DND-41 (cell line): Measurements from ENCODE around the gene NAXD.
"Not testable (repeated sequence)": the region's sequence is repeated elsewhere in the genome, so short reads cannot be mapped to it uniquely, and the experiment has no call there.

ENCODE experiments used
- ATAC-seq: fragments of 200-7000 bp; cut with Tn5 transposase; 3 replicates; pipeline ENCODE4 v1.9.1; 2021; ENCODE audit warnings: low read depth; ENCODE audit not compliant: insufficient read depth
- DNase-seq: peaks from one replicate; pipeline ENCODE4 v3.0.0-alpha.2; 2020
- H2AFZ ChIP-seq: 2 replicates; pipeline ENCODE4 v1.6.0; 2012; ENCODE audit warnings: low read depth, low read length
- H3K27ac ChIP-seq: 2 replicates; pipeline ENCODE4 v1.5.1; 2012; ENCODE audit warnings: low read length, inconsistent platforms
- H3K27me3 ChIP-seq: fragments of 200-600 bp; sonication (generic); 2 replicates; pipeline ENCODE4 v1.6.0; 2012; ENCODE audit warnings: low read length, mild to moderate bottlenecking, inconsistent platforms; ENCODE audit not compliant: insufficient read depth, poor library complexity
- H3K36me3 ChIP-seq: 2 replicates; pipeline ENCODE4 v1.5.1; 2012; ENCODE audit warnings: low read length, inconsistent platforms; ENCODE audit not compliant: insufficient read depth
- H3K4me1 ChIP-seq: 2 replicates; pipeline ENCODE4 v1.5.1; 2012; ENCODE audit warnings: mild to moderate bottlenecking, low read length; ENCODE audit not compliant: insufficient read depth
- H3K4me2 ChIP-seq: 2 replicates; pipeline ENCODE4 v1.6.0; 2012; ENCODE audit warnings: mild to moderate bottlenecking, moderate library complexity, low read length, inconsistent platforms; ENCODE audit not compliant: insufficient read depth
- H3K4me3 ChIP-seq, 2 experiments: fragments of 200-600 bp in 1 of 2; shearing (Covaris generic) in 1 of 2; 2 replicates each; pipeline ENCODE4 v1.5.1; 2012 to 2016; ENCODE audit warnings: inconsistent platforms in 2 of 2, low read length in 2 of 2, mild to moderate bottlenecking in 2 of 2, low read depth in 1 of 2, moderate library complexity in 1 of 2
- H3K79me2 ChIP-seq: 2 replicates; pipeline ENCODE4 v1.6.0; 2012; ENCODE audit warnings: low read length, inconsistent platforms; ENCODE audit not compliant: insufficient read depth
- H3K9ac ChIP-seq: 2 replicates; pipeline ENCODE4 v1.6.0; 2012; ENCODE audit warnings: low read depth, mild to moderate bottlenecking, inconsistent platforms, low read length, moderate library complexity
- H3K9me3 ChIP-seq: 2 replicates; pipeline ENCODE4 v1.5.1; 2012; ENCODE audit warnings: low read length, moderate library complexity, mild to moderate bottlenecking, inconsistent platforms; ENCODE audit not compliant: insufficient read depth, severe bottlenecking
- H4K20me1 ChIP-seq: 2 replicates; pipeline ENCODE4 v1.6.0; 2012; ENCODE audit warnings: low read length; ENCODE audit not compliant: insufficient read depth
- EZH2 ChIP-seq: IDR thresholded peaks from 3 replicates; pipeline ENCODE4 v1.6.1; 2012; ENCODE audit warnings: borderline replicate concordance, low read depth, mild to moderate bottlenecking, moderate library complexity, low read length, inconsistent platforms; ENCODE audit not compliant: severe bottlenecking
- TF ChIP-seq, protein P1 (sequence below): IDR thresholded peaks from 2 replicates; pipeline ENCODE4 v1.5.1; 2012; ENCODE audit warnings: borderline replicate concordance, low read length, moderate library complexity, mild to moderate bottlenecking; ENCODE audit not compliant: poor library complexity, severe bottlenecking; ENCODE audit errors: extremely low read depth

NAXD gene

DNA sequence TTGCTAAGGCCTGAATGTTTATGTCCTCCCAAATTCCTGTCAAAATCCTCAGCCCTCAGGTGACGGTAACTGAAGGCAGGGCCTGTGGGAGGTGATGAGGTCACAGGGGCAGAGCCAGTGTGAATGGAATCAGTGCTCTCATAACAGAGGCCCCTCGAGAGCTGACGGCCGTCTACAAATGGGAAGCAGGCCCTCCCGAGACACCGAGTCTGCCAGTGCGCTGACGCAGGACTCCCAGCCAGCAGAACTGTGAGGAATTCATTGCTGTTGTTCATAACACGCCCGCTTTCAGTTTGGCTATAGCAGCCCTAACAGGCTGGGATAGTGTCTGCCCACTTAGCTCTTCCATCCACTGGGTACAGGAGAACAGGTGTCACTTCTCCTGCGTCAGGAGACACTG lies 49.3 kb downstream of the NAXD start:
- H3K9me3 ChIP-seq, result peaks cover 13% of the 10 kb centered on the region
- DNase-seq (no peak), ATAC-seq (no peak)
- TF ChIP-seq, protein P1, sequence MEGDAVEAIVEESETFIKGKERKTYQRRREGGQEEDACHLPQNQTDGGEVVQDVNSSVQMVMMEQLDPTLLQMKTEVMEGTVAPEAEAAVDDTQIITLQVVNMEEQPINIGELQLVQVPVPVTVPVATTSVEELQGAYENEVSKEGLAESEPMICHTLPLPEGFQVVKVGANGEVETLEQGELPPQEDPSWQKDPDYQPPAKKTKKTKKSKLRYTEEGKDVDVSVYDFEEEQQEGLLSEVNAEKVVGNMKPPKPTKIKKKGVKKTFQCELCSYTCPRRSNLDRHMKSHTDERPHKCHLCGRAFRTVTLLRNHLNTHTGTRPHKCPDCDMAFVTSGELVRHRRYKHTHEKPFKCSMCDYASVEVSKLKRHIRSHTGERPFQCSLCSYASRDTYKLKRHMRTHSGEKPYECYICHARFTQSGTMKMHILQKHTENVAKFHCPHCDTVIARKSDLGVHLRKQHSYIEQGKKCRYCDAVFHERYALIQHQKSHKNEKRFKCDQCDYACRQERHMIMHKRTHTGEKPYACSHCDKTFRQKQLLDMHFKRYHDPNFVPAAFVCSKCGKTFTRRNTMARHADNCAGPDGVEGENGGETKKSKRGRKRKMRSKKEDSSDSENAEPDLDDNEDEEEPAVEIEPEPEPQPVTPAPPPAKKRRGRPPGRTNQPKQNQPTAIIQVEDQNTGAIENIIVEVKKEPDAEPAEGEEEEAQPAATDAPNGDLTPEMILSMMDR, result no peak
- no peak for TF ChIP-seq EZH2
- H4K20me1 ChIP-seq, result no peaks in the 10 kb centered on the region
- no peak overlapping the region for H3K4me3 ChIP-seq
- no peaks in the 10 kb centered on the region for H3K4me1 ChIP-seq
- H3K27me3 ChIP-seq, result no peaks in the 10 kb centered on the region
- H3K36me3 ChIP-seq, result peaks cover 85% of the 10 kb centered on the region
- H3K9ac ChIP-seq, result no peak overlapping the region
- H2AFZ ChIP-seq, result no peak overlapping the region
- H3K79me2 ChIP-seq, result no peaks in the 10 kb centered on the region
- no peak overlapping the region for H3K27ac ChIP-seq
- no peak overlapping the region for H3K4me2 ChIP-seq

DNA sequence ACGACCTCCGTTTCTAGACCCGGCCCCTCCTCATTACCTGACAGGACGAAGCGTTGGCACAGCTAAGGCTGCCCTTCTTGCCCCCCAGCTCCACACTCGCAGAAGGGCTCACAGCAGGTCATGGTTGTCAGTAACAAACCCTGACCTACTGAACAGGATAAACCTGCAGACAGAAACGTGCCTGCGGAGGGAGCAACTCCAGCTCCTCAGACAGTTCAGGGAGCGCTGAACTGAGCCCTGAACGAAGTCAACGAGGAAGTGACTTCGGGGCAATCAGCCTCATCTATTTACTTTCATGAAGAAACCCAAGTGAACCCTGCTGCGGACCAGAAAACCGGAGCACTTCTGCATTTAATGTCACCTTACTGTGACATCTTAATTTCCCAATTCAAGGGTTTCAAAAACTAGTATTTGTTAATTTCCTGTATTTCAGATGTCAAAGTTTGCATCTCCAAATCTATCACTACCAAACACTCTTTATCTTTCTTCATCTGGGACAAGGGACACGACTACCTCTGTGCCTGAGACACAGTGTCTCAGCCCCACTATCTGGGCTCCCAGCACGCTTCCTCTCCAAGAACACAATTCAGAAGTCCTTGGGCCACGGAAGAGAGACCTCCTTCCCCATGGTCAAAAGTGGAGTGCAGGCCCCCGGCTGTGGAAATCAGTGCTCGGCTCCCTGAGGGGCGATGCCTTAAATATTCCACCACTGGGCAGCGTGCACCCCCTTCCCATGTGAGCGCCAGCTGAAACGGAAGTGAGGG lies 50.3 kb downstream of the NAXD start:
- no peaks in the 10 kb centered on the region for H3K27me3 ChIP-seq
- H3K9ac ChIP-seq, result no peak overlapping the region
- H3K4me2 ChIP-seq, result no peak overlapping the region
- no peak overlapping the region for H3K27ac ChIP-seq
- H2AFZ ChIP-seq, result no peak overlapping the region
- ATAC-seq (no peak), DNase-seq (no peak)
- peaks cover 92% of the 10 kb centered on the region for H3K36me3 ChIP-seq
- no peaks in the 10 kb centered on the region for H3K79me2 ChIP-seq
- no peak for TF ChIP-seq EZH2
- TF ChIP-seq, protein P1, result no peak
- H3K9me3 ChIP-seq, result peaks cover 13% of the 10 kb centered on the region
- no peak overlapping the region for H3K4me3 ChIP-seq
- no peaks in the 10 kb centered on the region for H4K20me1 ChIP-seq
- no peaks in the 10 kb centered on the region for H3K4me1 ChIP-seq

- TF ChIP-seq EZH2, result no peak
- TF ChIP-seq, protein P1, result no peak
- H3K36me3 ChIP-seq, result peaks cover 89% of the 10 kb centered on the region
- H2AFZ ChIP-seq, result no peak overlapping the region
- no peak overlapping the region for H3K4me2 ChIP-seq
- no peaks in the 10 kb centered on the region for H3K79me2 ChIP-seq
- ATAC-seq (no peak), DNase-seq (no peak)
- no peak overlapping the region for H3K4me3 ChIP-seq
- no peak overlapping the region for H3K27ac ChIP-seq
- H4K20me1 ChIP-seq, result no peaks in the 10 kb centered on the region
- H3K9me3 ChIP-seq, result peaks cover 9% of the 10 kb centered on the region
- no peaks in the 10 kb centered on the region for H3K27me3 ChIP-seq
- H3K9ac ChIP-seq, result no peak overlapping the region
- H3K4me1 ChIP-seq, result no peaks in the 10 kb centered on the region
Observed at GRCh38 chr13:110666255-110666533, 50.8 kb downstream of the NAXD start.

- H3K4me2 ChIP-seq, result no peak overlapping the region
- ATAC-seq, result no peak
- no peaks in the 10 kb centered on the region for H3K4me1 ChIP-seq
- H3K79me2 ChIP-seq, result no peaks in the 10 kb centered on the region
- H3K36me3 ChIP-seq, result peaks cover 60% of the 10 kb centered on the region
- no peak overlapping the region for H3K9ac ChIP-seq
- no peak overlapping the region for H3K4me3 ChIP-seq
- no peaks in the 10 kb centered on the region for H4K20me1 ChIP-seq
- H3K9me3 ChIP-seq, result no peaks in the 10 kb centered on the region
- no peaks in the 10 kb centered on the region for H3K27me3 ChIP-seq
- no peak overlapping the region for H2AFZ ChIP-seq
- no peak for TF ChIP-seq EZH2
- TF ChIP-seq, protein P1, result no peak
- H3K27ac ChIP-seq, result no peak overlapping the region
- no peak for DNase-seq
Observed at GRCh38 chr13:110669036-110669435, 53.7 kb downstream of the NAXD start.

- not testable (repeated sequence) for H3K4me2 ChIP-seq, DNase-seq, H3K27me3 ChIP-seq, H2AFZ ChIP-seq, H3K79me2 ChIP-seq, H3K27ac ChIP-seq, H4K20me1 ChIP-seq, H3K4me1 ChIP-seq, H3K4me3 ChIP-seq, H3K9ac ChIP-seq, H3K9me3 ChIP-seq, ATAC-seq
- peaks cover 52% of the 10 kb centered on the region for H3K36me3 ChIP-seq
Observed at GRCh38 chr13:110669814-110670213, 54.5 kb downstream of the NAXD start.
